ENCODE results near the gene OPCML. TPM values are rescaled to one million over a fixed set of nuclear protein-coding genes. Genes with fewer than 3 reads are reported as not detected.

OPCML gene
- total and polyA plus RNA-seq, 4 donors: under 0.01 to 0.01 TPM; not detected in 2

- no peak overlapping the region for H3K4me3 ChIP-seq (ENCODE audit: low read depth in 1 of 3, low read length in 3 of 3)
Observed at GRCh38 chr11:133343951-133344350, 188.3 kb downstream of the OPCML start.

More at GRCh38 chr11:133343951-133344350, 188.3 kb downstream of the OPCML start:
- no peaks in the 10 kb centered on the region for H3K9me3 ChIP-seq (ENCODE audit: control insufficient read depth in 4 of 4, low read length in 3 of 4)
- TF ChIP-seq REST (IDR thresholded peaks at IDR 0.05) (no peak), ZBTB33 (IDR thresholded peaks at IDR 0.05) (no peak), JUND (IDR thresholded peaks at IDR 0.05) (no peak), HNF4A (conservative IDR thresholded peaks at IDR 0.05) (no peak), MAX (IDR thresholded peaks at IDR 0.05) (no peak), FOXA2 (IDR thresholded peaks at IDR 0.05) (no peak), NR2F2 (IDR thresholded peaks at IDR 0.05) (no peak), GABPA (IDR thresholded peaks at IDR 0.05 in 1 of 2, conservative IDR thresholded peaks at IDR 0.05 in 1 of 2) (no peak), SP1 (IDR thresholded peaks at IDR 0.05) (no peak), RXRA (IDR thresholded peaks at IDR 0.05) (no peak), ATF3 (IDR thresholded peaks at IDR 0.05) (no peak), CTCF (IDR thresholded peaks at IDR 0.05; ENCODE audit: low read depth, low read length, missing input control) (no peak), EGR1 (IDR thresholded peaks at IDR 0.05; ENCODE audit: low read depth in 2 of 2) (no peak), RAD21 (IDR thresholded peaks at IDR 0.05) (no peak), TAF1 (conservative IDR thresholded peaks at IDR 0.05) (no peak), FOXA1 (IDR thresholded peaks at IDR 0.05) (no peak), YY1 (IDR thresholded peaks at IDR 0.05) (no peak), HNF4G (IDR thresholded peaks at IDR 0.05) (no peak)
- H3K36me3 ChIP-seq (ENCODE audit: control insufficient read depth in 4 of 4, insufficient read depth in 3 of 4, low read depth in 1 of 4, low read length in 3 of 4): no peaks in the 10 kb centered on the region
- no peak overlapping the region for H3K27ac ChIP-seq (ENCODE audit: low read depth in 1 of 2, low read length in 2 of 2)
- whole genome bisulfite sequencing: 70% methylated on average over 9 of the region's 9 CpGs
- DNase-seq (ENCODE audit: low spot score): no peak
- H3K9ac ChIP-seq (ENCODE audit: low read depth in 1 of 2, low read length in 2 of 2): no peak overlapping the region
- H3K27me3 ChIP-seq (ENCODE audit: control insufficient read depth in 4 of 4, insufficient read depth in 4 of 4, low read length in 3 of 4): peaks cover 0 to 5% (median 0%) of the 10 kb centered on the region in 4 donors
- H3K4me1 ChIP-seq (ENCODE audit: control insufficient read depth in 4 of 4, insufficient read depth in 4 of 4, low read length in 3 of 4): no peaks in the 10 kb centered on the region
